TTC549 (cell line): ENCODE results near the gene PLIN5.
"Not testable (repeated sequence)": the region's sequence is repeated elsewhere in the genome, so short reads cannot be mapped to it uniquely, and the experiment has no call there.

Experiments
- FAIRE-seq: peaks from 2 replicates; lab custom pipeline; 2012; peaks lifted over from hg19 to GRCh38; lab: Jason Lieb, UNC

The PLIN5 gene

GRCh38 chr19:4567584-4568071, 32.6 kb upstream of the PLIN5 start:
- FAIRE-seq = no peak

- FAIRE-seq = no peak
These were observed 31.5 kb upstream of the PLIN5 start for GRCh38 chr19:4566402-4567051.

GRCh38 chr19:4563562-4563961, 28.5 kb upstream of the PLIN5 start:
- not testable (repeated sequence) for FAIRE-seq

GRCh38 chr19:4562085-4562484, 27.1 kb upstream of the PLIN5 start:
- FAIRE-seq = not testable (repeated sequence)

GRCh38 chr19:4559569-4559968, 24.5 kb upstream of the PLIN5 start, which contains the start of gene SEMA6B:
SEMA6B (minus strand) TSS chr19:4559684; CDS start chr19:4558457, 1,227 bp downstream.
- no peak for FAIRE-seq

GRCh38 chr19:4557971-4558941, 23.2 kb upstream of the PLIN5 start:
- no peak for FAIRE-seq

GRCh38 chr19:4557144-4557970, 22.3 kb upstream of the PLIN5 start:
- no peak for FAIRE-seq

GRCh38 chr19:4556597-4557127, 21.6 kb upstream of the PLIN5 start:
- no peak for FAIRE-seq

GRCh38 chr19:4555657-4556561, 20.9 kb upstream of the PLIN5 start:
- FAIRE-seq = no peak

GRCh38 chr19:4554717-4555116, 19.7 kb upstream of the PLIN5 start:
- no peak for FAIRE-seq

- no peak for FAIRE-seq
These were observed 18.8 kb upstream of the PLIN5 start for GRCh38 chr19:4553775-4554174.

GRCh38 chr19:4553092-4553695, 18.2 kb upstream of the PLIN5 start:
- FAIRE-seq = no peak

GRCh38 chr19:4552525-4552819, 17.4 kb upstream of the PLIN5 start:
- no peak for FAIRE-seq

GRCh38 chr19:4550479-4551050, 15.5 kb upstream of the PLIN5 start:
- no peak for FAIRE-seq

- FAIRE-seq = no peak
These were observed 15.0 kb upstream of the PLIN5 start for GRCh38 chr19:4550018-4550417.

- FAIRE-seq = no peak
These were observed 13.2 kb upstream of the PLIN5 start for GRCh38 chr19:4548238-4548584.

GRCh38 chr19:4547303-4548237, 12.5 kb upstream of the PLIN5 start:
- FAIRE-seq = no peak

GRCh38 chr19:4543842-4544647, 9.0 kb upstream of the PLIN5 start:
- FAIRE-seq = no peak
